SHP77 treated with DMSO at 0.1 percent for 48 hours (cell line): ENCODE measurements around the gene NECTIN2.
"Not testable (repeated sequence)": the region's sequence is repeated elsewhere in the genome, so short reads cannot be mapped to it uniquely, and the experiment has no call there.

Source experiments
- DNase-seq: peaks from one replicate; lab custom pipeline; 2025; lab: John Stamatoyannopoulos, UW

The NECTIN2 gene

GRCh38 chr19:44908074-44908835 is 62.2 kb downstream of the NECTIN2 start:
- DNase-seq: no peak

GRCh38 chr19:44908836-44909261 is 62.8 kb downstream of the NECTIN2 start:
- DNase-seq: no peak

GRCh38 chr19:44909775-44910174 is 63.7 kb downstream of the NECTIN2 start:
- DNase-seq: no peak

GRCh38 chr19:44911896-44912295 is 65.8 kb downstream of the NECTIN2 start:
- not testable (repeated sequence) for DNase-seq

GRCh38 chr19:44912854-44913253 is 66.8 kb downstream of the NECTIN2 start:
- no peak for DNase-seq

GRCh38 chr19:44913512-44914432 is 67.7 kb downstream of the NECTIN2 start:
- not testable (repeated sequence) for DNase-seq

GRCh38 chr19:44914433-44915206 is 68.5 kb downstream of the NECTIN2 start, which contains the start of gene APOC1:
Gene APOC1, plus strand, starts transcription at chr19:44914608. Its CDS starts 284 bp downstream, at chr19:44914892.
- peak; percentile 83 for DNase-seq

GRCh38 chr19:44924243-44924725 is 78.2 kb downstream of the NECTIN2 start:
- no peak for DNase-seq

GRCh38 chr19:44925114-44925891 is 79.2 kb downstream of the NECTIN2 start:
- no peak for DNase-seq

- not testable (repeated sequence) for DNase-seq
These were observed 80.4 kb downstream of the NECTIN2 start for GRCh38 chr19:44926245-44927077.

GRCh38 chr19:44927746-44928145 is 81.6 kb downstream of the NECTIN2 start:
- DNase-seq: no peak

GRCh38 chr19:44930088-44930487 is 84.0 kb downstream of the NECTIN2 start:
- no peak for DNase-seq

- DNase-seq: no peak
These were observed 85.4 kb downstream of the NECTIN2 start for GRCh38 chr19:44931541-44931940.
